Epithelial cell of proximal tubule (primary cell): Measurements from ENCODE around the gene EPHB2. TPM values are rescaled to one million over a fixed set of nuclear protein-coding genes. Genes with fewer than 3 reads are reported as not detected.

ENCODE experiments used
- DNase-seq: peaks from one replicate; pipeline ENCODE4 v3.0.0-alpha.2; 2011; ENCODE audit warnings: low read depth
- H3K4me3 ChIP-seq: 2 replicates; pipeline ENCODE4 v1.5.1; 2011; ENCODE audit warnings: low read depth, mild to moderate bottlenecking, low read length
- total RNA-seq: library from RNA; depleted of rRNA; stranded (reverse); fragments of >200 nt; gene quantifications from 2 replicates; pipeline ENCODE4 v1.2.3, GENCODE V29; 2015
- TF ChIP-seq, protein P1 (sequence below): conservative IDR thresholded peaks from 2 replicates; pipeline ENCODE4 v1.5.1; 2012; ENCODE audit warnings: low read depth, mild to moderate bottlenecking, low read length

EPHB2 gene
- total RNA-seq, 1 donor from 2014 or later, result 47.8 TPM

- DNase-seq, result no peak
- H3K4me3 ChIP-seq, result no peak overlapping the region
- TF ChIP-seq, protein P1, sequence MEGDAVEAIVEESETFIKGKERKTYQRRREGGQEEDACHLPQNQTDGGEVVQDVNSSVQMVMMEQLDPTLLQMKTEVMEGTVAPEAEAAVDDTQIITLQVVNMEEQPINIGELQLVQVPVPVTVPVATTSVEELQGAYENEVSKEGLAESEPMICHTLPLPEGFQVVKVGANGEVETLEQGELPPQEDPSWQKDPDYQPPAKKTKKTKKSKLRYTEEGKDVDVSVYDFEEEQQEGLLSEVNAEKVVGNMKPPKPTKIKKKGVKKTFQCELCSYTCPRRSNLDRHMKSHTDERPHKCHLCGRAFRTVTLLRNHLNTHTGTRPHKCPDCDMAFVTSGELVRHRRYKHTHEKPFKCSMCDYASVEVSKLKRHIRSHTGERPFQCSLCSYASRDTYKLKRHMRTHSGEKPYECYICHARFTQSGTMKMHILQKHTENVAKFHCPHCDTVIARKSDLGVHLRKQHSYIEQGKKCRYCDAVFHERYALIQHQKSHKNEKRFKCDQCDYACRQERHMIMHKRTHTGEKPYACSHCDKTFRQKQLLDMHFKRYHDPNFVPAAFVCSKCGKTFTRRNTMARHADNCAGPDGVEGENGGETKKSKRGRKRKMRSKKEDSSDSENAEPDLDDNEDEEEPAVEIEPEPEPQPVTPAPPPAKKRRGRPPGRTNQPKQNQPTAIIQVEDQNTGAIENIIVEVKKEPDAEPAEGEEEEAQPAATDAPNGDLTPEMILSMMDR, result no peak
Observed at GRCh38 chr1:22914633-22915217, 204.1 kb downstream of the EPHB2 start.

DNA sequence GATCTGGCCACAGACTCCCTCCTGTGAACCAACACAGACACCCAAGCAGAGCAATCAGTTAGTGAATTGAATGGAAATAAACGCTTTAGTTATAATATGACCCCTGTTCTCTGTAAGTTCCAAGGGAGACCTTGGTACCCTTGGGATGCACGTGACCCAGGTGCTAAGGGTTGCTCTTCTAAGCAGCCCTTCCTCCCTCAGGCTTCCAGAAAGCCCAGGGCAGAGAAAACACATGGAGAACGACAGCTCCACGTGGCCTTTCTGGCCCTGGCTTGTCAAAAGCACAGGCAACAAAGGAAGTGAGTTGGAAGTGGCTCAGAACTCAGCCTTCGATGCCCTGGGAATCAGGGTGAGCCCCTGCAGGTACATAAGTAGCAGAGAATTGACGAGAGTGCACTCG lies 204.6 kb downstream of the EPHB2 start:
- H3K4me3 ChIP-seq, result no peak overlapping the region
- TF ChIP-seq, protein P1, result no peak
- DNase-seq, result no peak

DNA sequence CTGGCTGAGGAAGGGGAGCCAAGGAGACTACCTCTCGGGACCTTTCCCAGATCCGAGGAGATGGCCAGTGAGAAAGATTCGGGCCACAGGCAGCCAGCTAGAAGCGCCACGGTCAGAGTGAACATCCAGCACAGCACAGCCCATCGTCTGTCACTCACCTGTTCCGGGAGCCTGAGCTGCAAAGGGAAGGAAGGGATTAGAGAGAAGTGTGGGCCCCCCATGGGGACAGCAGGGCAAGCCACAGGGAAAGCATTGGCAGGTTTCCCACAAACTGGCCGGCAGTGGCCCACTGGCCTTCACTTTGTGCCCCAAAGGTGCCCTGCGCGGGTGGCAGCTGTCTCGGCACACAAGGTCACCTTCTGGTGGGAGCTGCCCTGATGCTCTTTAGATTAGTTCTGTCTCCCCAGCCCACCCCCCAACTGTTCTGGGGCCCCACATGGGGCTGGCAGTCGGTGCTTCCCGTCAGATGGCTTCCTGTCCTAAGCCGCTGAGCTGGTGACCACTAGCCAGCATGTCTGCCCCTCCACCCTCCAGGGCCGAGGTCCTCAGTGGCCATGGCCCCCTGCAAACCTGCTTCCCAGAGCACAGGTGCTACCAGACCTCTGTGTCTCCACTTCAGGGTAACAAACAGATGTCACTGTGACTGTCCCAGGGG lies 205.3 kb downstream of the EPHB2 start:
- TF ChIP-seq, protein P1, result no peak
- no peak overlapping the region for H3K4me3 ChIP-seq
- no peak for DNase-seq

DNA sequence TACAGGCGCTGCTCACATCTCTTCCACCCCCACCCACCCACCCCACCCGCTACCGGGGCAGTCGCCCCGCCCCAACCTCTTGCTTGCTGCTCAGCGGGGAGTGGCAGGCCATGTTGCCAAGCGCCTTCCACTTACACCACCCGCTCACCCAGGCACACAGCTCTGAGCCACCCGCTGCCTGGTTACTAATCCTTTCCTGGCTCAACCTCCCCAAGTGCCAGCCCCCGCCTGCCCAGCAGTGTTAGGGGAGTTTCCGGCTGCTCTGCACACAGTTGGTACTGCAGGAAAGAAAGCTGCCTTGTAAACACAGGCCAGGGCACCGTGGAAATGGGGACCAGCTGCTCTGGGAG lies 205.8 kb downstream of the EPHB2 start:
- no peak overlapping the region for H3K4me3 ChIP-seq
- no peak for DNase-seq
- TF ChIP-seq, protein P1, result no peak

- TF ChIP-seq, protein P1, result no peak
- no peak for DNase-seq
- H3K4me3 ChIP-seq, result no peak overlapping the region
Observed at GRCh38 chr1:22917989-22918388, 207.3 kb downstream of the EPHB2 start.

GRCh38 chr1:22918644-22919043 lies 208.0 kb downstream of the EPHB2 start:
- TF ChIP-seq, protein P1, result no peak

More at GRCh38 chr1:22918644-22919043, 208.0 kb downstream of the EPHB2 start:
- no peak for DNase-seq
- H3K4me3 ChIP-seq, result no peak overlapping the region
